NCI-H2227 (cell line): Measurements from ENCODE around the gene NR3C1.

ENCODE experiments used
- DNase-seq: peaks from one replicate; lab custom pipeline; 2025; ENCODE audit not compliant: unreplicated experiment; lab: John Stamatoyannopoulos, UW

NR3C1 gene

DNA sequence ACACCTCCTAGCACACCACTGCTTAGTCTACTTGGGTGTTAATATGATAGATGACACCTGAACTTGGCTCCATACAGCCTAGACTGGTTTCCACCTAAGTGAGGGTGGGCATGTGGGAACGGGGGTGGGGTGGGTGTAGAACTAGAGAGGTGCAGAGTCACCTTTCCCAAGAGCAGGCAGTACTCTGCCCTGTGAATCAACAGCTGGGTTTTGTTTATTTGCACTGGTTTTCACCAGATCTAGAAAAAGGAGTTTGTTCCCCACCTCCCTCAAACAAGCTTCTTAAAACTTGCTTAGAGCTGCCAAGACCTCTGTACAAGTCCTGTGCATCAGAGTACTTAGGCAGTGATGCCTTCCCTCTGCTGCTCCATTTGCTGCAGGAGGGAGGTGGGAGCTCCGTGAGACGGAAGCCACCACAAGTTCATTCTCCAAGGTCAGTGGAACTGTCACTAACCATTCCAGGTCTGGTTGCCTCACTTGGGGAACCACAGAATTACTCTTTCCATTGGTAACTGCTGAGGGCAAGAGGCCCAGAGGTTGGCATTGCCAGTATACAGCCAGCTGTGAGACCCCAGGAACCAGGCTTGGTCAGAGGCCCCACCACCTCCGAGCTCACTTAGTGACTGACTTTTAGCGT lies 163.5 kb downstream of the NR3C1 start:
- DNase-seq: no peak

DNA sequence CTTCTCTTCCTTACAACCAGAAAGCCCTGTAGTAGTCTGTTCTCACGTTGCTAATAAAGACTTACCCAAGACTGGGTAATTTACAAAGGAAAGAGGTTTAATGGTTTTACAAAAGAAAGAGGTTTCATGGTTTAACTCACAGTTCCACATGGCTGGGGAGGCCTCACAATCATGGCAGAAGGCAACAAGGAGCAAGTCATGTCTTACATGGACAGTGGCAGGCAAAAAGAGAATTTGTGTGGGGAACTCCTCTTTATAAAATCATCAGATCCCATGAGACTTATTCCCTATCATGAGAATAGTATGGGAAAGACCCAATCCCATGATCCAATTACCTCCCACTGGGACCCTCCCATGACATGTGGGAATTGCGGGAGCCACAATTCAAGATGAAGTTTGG lies 164.9 kb downstream of the NR3C1 start:
- DNase-seq: no peak

DNA sequence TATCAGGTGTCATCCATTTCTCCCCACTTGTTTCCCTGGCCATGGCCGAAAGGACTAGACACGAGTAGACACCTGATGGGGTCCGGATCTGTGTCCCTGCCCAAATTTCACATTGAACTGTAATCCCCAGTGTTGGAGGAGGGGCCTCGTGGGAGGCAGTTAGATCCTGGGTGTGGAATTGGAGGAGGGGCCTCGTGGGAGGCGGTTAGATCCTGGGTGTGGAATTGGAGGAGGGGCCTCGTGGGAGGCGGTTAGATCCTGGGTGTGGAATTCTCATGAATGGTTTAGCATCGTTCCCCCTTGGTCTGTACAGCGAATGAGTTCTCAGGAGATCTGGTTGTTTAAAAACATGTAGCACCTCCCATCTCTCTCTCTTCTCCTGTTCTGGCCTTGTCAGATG lies 165.8 kb downstream of the NR3C1 start:
- DNase-seq: no peak

DNA sequence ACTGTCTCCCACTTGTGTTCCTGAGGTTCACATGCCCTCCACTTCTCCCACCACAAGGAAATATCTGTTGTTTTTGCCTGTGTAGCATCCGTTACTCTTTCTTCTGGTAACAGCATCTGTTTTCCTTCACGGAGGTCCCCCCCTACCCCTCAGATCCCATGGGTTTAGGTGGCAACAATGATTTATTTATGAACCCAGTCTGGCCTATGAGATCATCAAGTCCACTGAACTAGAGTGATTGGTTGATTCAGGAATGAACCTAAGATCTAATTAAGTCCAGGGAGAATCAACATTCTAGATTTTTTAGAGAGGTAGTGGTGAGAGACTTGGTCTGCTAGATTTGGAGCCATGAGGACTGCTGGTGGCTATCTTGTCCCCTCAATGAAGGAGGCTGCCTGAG lies 166.8 kb downstream of the NR3C1 start:
- DNase-seq: no peak

DNA sequence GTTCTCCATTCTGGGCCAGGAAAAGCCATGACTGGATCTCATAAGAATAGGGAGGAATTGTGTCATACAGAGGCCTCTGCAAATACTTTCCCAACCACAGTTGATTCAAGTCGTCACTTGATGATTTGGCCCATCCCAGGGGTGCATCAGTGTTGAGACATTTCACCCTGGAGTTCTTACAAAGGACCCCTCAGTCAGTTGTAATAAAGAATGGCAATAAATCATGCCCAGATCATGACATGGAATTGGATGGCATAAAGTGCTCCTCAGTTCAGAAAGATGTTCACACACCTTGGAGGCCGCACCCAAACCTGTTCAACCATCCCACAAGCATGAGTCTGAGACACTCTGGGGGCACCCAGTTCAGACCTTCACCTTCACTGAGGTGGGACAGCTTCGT lies 168.1 kb downstream of the NR3C1 start:
- DNase-seq: no peak

DNA sequence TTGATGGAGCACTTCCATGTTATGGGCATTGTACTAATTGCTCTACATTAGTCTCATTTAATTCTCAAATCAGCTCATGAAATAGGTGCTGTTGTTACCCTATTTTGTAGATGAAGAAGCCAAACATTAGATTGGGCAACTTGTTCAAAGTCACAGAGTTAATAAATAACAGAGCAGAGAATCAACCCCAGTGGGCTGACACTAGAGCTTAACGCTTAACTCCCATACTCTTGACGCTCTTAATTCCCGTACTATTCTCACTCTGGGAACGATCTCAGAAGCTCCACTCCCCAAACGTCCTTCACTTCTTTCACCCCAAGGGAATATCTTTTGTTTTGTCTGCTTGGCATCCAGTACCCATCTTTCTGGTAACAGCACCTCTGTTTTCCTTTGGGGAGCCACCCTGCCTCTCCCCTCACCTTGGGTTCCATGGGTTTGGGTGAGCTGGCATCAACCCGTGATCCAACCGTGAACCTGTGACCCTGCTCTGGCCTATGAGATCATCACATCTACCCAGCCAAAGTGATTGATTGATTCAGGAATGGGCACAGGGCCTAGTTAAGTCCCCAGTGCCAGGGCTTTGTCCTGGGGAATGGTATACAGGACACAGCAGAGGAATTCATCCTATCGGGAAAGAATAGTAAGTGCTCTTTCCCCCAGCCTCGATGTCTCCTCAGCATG lies 169.2 kb downstream of the NR3C1 start:
- no peak for DNase-seq

DNA sequence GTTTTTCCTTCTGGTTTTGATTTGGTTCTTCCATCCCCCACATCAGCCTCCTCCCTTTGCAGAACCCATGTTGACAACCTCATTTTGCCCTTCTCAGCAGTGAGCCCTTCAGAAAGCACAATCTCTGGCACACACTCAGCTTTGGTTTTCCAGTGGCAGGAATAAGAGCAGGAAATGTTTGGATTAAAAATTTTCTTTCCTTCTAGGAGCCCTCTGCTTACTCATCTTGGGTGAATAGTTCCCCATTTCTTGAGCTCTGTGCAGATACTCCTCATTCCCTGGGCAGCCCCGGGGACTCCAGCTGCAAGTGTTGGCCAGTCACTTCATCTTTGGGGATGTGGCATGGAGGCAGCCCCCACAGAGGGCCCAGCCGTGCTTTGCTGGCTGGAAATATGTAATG lies 170.5 kb downstream of the NR3C1 start:
- no peak for DNase-seq

DNA sequence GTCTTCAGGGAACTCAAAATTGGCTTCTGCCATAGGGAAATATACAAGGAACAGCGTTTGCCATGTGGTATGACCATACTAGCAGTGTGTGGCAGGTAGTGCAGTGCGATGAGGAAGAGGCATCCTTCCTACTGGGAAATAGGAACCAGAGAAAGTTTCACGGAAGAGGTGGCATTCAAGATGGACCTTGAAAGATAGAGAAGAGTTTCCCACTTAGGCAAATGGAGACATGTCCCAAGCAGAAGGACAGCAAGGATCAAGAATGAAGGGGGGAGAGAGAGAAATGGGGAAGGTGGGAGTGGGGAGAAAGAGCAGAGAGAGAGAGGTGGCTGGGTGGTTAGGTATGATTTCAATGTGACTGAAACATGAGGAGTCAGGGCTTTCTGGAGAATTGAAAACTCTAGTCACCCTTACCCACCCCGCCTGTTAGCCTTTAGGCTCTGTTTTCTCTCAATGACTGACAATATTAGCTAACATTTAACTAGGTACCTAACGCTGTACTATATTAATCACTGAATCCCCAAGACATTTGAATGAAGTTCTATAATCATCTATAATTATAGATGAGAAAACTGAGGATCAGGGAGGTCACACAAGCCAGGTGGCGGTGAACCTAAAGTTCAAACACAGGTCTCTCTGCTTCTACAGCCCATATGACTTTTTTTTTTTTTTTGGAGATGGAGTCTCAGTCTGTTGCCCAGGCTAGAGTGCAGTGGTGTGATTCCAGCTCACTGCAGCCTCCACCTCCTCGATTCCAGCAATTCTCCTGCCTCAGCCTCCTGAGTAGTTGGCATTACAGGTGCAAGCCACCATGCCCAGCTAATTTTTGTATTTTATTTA lies 171.3 kb downstream of the NR3C1 start:
- DNase-seq: no peak

DNA sequence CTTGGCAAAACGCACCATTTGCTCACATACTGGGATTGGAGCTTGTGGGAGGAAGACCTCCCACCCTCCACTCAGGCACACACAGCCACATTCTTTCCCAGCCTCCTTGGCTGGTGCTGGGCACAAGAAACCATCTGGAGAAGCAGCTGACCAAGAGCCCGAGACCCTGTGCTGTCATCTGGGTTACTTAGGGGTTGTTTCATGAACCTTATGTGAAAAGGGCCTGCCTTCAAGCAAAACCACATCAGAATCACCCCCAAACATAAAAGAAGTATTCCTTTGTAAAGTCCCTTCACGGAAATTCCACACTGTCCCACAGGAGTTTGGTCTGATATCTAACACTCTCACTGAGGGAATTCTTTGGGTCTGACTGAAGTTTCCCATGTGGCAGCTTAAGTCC lies 172.1 kb downstream of the NR3C1 start:
- no peak for DNase-seq

DNA sequence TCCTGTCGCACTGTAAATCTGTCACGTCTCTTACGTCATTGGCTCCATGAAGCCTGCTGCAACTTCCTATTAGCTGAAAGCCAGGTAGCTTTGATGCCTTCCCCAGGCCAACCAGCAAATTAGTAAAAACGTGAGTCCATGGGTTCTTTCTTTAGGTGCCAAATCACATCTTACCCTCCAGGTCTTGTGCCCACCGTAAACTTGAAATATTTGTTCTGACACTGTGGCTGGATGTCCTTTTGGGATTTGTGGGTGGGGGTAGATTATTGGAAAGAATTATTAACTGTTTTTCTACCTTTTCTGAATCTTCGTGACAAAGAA lies 172.8 kb downstream of the NR3C1 start:
- no peak for DNase-seq

DNA sequence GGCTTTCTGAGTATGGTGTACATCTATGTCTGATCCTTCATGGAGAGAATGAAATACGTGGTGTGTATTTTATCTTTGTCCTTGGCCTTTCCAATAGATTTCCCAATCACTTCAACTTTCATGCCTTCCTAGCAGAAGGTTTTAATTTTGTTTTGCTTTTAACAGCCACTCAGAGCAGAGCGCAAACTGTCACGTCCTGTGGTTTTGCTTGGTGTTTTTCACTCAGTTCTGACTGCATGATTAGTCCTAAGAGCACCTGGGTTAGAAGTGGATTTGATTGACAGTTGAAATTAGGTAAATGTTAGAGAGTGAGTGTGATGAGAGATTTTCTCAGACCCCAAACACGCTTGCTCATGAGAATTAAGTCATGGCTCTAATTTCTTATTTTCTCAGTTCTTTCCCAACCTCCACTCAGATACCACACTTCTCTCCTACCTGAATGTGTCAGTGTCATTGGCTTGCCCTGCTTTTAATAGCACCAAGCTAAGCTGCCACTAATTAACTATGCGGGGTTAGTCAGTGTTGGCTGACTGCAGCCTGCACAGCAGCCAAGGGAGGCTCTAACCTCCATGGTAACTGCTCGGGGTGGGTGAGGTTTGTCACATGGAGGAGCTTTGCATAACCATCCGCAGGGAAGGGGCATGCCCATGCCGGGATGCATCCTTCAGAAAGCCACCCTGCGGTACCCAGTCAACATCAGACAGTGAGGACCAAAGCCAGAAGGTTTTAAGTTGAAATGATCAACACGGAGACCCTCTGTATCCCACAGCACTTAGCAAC lies 173.4 kb downstream of the NR3C1 start:
- no peak for DNase-seq

DNA sequence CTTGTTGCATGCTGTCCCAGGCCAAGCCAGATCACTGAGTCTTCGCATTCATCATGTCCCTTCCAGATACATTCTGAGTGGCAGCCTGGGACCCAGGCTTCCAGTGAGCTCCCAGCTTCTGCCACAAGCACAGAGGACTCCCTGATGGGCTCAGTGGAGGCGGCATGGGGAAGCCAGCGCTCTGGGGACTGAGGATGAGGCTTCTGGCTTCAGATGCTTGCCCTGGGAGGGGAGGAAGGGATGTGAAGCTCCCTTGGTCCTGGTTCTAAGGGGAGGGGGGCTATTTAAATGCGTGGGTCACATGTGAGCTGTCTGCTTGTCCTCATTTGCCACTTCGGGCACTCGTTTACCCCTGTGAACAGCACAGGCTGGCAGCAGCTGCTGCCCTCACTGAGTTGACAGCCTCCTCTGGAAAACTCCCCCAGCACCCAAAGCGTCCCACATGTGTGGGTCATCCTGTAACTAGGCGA lies 174.0 kb downstream of the NR3C1 start:
- DNase-seq: no peak

DNA sequence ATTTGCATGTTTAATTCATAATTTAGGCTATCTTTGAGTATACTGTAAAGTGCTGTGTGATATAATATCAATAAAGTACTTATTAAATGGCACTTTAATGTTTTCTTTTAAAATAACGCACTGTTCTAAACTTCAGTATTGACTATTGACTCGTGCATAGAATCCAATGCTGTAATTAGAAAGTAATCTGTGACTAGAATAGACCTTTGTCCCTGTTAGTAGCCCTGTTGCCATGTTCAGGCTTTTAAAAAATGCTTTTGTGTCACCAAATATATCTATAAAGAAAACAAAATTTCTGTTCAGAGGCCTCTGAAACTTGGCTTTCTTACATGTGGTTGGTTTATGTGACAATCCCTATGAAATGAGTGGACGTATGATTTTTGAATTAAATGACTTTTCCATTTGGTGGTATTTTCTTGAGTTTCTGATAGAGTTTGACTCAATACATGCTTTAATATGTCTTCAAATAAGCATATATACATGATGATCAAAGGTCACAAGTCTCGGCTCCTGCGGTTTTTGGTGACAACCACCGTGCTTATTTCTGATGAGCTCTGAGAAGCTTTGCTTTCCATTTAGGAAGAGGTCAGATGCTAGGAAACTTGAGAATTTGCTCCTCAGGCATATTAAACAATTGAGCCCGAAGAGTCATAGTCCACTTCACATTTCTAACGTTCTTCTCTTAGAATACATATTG lies 174.7 kb downstream of the NR3C1 start:
- no peak for DNase-seq
